ENCODE results near the gene ZBTB16.

Gene ZBTB16

GRCh38 chr11:114182471-114183043, 123.0 kb downstream of the ZBTB16 start:
- Histone ChIP-seq H3K4me3 (peak overlapping the region; percentile 65), H3K27ac (peak overlapping the region; percentile 99)
- no peak for DNase-seq (ENCODE audit: low spot score)
- TF ChIP-seq, protein P1, sequence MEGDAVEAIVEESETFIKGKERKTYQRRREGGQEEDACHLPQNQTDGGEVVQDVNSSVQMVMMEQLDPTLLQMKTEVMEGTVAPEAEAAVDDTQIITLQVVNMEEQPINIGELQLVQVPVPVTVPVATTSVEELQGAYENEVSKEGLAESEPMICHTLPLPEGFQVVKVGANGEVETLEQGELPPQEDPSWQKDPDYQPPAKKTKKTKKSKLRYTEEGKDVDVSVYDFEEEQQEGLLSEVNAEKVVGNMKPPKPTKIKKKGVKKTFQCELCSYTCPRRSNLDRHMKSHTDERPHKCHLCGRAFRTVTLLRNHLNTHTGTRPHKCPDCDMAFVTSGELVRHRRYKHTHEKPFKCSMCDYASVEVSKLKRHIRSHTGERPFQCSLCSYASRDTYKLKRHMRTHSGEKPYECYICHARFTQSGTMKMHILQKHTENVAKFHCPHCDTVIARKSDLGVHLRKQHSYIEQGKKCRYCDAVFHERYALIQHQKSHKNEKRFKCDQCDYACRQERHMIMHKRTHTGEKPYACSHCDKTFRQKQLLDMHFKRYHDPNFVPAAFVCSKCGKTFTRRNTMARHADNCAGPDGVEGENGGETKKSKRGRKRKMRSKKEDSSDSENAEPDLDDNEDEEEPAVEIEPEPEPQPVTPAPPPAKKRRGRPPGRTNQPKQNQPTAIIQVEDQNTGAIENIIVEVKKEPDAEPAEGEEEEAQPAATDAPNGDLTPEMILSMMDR (IDR thresholded peaks at IDR 0.05) = no peak

DNA sequence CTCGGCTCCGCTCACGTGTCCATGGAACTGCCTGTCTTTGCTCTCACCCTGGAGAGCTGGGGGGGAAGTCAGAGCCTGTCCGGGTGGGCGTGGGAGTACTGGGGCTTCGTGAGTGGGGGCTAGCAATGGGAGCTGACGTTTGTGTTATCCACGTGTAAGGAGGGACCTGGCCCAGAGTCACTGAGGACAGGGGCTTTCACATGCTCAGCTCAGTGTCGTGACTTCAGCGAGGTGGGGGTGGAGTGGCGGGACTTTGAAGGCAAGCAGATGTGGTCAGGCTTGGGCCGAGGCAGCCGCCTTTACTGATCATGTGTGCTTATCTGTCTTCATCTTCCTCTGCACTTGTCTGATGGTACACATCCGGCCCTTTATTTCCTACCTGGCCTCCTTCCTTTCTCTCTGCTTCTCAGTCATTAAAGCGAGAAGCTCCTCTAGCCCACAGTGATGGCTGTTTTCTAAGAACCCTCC, 123.6 kb downstream of the ZBTB16 start:
- TF ChIP-seq, protein P1 (IDR thresholded peaks at IDR 0.05) = no peak
- Histone ChIP-seq H3K27ac (peak overlapping the region; percentile 99), H3K4me3 (peak overlapping the region; percentile 65)
- no peak for DNase-seq (ENCODE audit: low spot score)

DNA sequence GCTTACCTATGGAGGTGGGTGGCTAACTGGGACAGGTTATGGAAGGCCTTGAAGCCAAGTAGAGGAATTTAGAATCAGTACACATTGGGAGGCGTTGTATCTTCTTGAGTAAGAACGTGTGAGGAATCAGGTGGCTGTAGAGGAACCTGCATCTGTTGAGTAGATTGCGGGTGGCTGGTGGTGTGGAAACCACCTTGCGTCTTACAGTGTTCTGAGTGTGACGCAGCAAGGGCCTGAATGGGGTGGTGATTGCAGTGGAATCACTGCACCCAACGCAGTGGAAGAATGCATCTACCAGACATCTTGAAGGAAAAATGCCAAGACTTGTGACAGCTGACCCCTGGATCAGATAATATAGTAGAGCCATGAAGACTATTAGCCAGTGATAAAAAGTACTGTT, 125.9 kb downstream of the ZBTB16 start:
- DNase-seq (ENCODE audit: low spot score) = no peak
- H3K4me3 ChIP-seq = no peak overlapping the region
- TF ChIP-seq, protein P1 (IDR thresholded peaks at IDR 0.05) = no peak

GRCh38 chr11:114187173-114187572, 127.7 kb downstream of the ZBTB16 start:
- no peak for DNase-seq (ENCODE audit: low spot score)
- TF ChIP-seq, protein P1 (IDR thresholded peaks at IDR 0.05) = no peak
- Histone ChIP-seq H3K4me3 (no peak overlapping the region), H3K27ac (peak overlapping the region; percentile 18 to 56)

More for the DNA sequence above, 125.9 kb downstream of the ZBTB16 start:
- H3K27ac ChIP-seq = peak overlapping the region; percentile 56 to 99

DNA sequence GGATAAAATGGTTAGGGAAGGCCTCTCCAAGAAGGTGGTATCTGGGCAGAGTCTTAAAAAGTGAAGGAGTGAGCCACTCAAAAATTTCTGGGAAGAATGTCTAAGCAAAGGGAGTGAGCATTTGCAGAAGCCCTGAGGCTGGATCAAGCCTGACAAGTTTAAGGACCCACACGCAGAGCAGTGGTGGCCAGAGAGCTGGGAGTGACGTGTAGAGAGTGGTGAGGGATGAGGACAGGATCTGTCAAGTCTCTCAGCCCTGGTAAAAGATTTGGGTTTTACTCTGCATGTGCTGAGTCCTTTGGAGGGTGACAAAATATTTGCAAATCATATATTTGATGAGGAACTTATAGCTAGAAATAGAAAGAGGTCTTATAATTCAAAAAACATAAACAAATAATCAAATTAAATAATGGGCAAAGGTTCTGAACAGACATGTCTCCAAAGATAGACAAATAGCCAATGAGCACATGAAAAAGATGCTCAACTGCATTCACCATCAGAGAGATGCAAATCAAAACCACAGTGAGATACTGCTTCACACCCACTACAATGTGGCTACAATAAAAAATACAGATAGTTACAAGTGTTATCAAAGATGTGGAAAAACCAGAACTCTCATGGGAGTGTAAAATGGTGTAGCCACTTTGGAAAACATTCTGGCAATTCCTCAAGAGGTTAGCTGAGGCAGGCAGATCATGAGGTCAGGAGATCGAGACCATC, 129.5 kb downstream of the ZBTB16 start:
- TF ChIP-seq, protein P1 (IDR thresholded peaks at IDR 0.05) = no peak
- Histone ChIP-seq H3K4me3 (no peak overlapping the region), H3K27ac (peak overlapping the region in 1 of 2 donors; percentile 47)
- no peak for DNase-seq (ENCODE audit: low spot score)

GRCh38 chr11:114190630-114191029, 131.1 kb downstream of the ZBTB16 start:
- no peak for DNase-seq (ENCODE audit: low spot score)

More at GRCh38 chr11:114190630-114191029, 131.1 kb downstream of the ZBTB16 start:
- H3K27ac ChIP-seq = peak overlapping the region in 1 of 2 donors; percentile 98
- TF ChIP-seq, protein P1 (IDR thresholded peaks at IDR 0.05) = no peak
- no peak overlapping the region for H3K4me3 ChIP-seq
